HG02571 (cell line): ENCODE data around the gene MAGI2.

Experiments
- ATAC-seq: cut with Tn5 transposase; IDR thresholded peaks from one replicate; pipeline ENCODE4 v1.9.1; 2021; ENCODE audit warnings: mild to moderate bottlenecking, moderate library complexity; ENCODE audit not compliant: unreplicated experiment

MAGI2 gene

DNA sequence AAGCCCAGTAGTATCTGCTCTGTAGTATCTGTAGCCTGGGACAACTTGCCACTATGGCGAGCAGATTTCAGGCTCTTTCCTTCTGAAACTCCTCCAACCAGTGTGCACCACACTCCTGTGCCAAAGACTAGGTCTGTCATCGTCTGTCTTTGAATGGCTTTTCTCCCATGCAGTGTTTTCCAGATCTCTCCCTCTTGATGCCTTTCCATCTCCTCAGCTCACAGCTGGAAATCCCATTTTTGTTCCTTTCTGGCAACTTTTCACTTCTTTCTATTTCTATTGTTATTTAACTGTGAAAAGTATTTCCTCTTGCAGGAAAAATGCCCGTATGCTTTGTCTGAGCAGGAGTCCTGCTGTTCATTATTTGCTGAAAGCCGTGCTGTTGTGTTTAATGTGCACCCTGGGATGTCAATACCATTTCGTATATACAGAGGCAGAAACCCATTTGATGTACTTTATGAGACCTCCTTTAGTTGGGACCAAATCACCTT, 1281.2 kb downstream of the MAGI2 start:
- no peak for ATAC-seq

DNA sequence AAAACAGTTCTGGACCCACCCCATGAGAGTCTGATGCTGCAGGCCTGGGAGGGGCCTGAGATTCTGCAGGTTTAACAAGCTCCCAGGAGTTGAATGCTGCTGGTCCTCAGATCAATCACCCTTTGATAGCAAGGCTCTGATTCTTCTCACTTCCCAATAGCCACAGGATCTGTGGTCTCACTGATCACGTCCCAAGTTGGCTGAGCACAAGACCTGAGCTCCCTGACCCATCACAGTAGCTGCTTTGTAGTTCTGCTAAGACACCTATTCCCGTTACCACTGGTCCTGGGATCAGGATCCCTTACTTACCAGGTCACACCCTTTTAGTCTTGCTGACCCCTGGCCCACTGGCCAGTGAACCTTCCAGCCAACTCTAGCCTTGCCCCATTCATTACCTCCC, 1282.1 kb downstream of the MAGI2 start:
- ATAC-seq, result no peak

DNA sequence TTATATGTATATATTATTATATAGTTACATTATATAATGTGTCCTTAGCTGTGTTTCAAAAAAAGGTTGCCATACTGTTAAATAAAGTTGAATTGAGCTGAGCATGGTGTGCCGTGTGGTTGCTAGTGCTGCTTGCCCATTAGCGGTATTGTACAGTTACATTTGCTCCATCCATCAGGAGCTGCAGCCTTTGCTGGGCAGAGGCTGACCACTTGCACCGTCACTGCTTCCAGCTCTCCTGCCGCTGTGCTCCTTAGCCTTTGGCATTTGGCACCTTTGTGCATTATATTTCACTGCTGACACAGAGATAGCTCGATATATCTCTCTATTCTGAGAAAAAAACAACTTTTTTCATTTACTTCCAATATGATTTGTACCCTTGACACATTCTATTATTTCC, 1282.7 kb downstream of the MAGI2 start:
- ATAC-seq, result no peak

DNA sequence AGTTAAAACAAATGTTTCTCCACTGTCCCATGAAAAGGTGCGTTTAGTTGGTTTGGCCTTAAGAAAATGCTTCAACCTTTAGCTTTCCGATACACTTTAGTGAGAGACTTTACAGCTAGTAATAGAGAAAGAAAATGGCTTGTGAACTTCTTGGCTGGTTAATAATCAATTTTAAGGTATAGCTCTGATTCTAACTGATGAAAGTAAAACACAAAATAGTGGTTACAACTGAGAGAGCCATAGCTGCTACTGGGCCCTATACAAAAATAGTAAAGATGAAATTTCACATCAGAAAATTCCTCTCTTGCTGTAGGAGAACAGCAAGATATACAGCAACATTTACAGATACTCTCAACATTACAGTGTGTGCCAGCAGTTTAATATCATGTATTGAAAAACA, 1283.5 kb downstream of the MAGI2 start:
- ATAC-seq, result no peak

DNA sequence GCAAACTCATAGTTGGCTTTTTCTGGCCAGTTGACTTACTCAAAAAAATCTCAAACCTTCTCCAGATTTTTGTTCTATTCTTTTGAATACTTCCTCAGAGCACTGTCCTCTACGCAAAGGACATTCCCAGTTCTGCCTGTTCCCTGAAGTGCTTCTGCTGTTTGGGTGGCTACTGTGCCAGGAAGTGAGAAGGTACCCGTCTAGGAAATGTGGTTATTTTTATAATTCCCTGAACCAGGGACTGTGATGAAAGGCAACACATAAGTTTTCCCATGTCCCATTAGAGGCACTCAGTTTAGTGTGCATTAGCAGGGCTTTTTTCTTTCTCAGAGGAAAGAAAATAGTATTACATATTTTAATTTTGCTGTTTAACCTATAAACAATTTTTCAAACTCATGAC, 1284.6 kb downstream of the MAGI2 start:
- ATAC-seq, result no peak

DNA sequence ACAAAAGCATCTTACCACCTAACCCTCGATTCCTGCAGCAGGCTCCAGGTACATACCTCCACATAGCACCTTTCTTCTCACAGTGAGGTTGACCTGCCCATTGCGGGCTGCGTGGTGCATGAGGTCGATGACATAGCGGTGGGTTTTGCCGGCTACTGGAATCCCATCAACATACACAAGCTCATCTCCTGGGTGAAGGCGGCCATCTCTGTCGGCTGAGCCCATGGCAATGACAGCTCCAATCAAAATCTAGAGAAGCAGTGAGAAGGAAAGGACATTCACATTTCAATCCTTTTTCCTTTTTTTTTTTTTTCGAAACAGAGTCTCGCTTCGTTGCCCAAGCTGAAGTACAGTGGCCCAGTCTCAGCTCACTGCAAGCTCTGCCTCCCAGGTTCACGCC, 1285.6 kb downstream of the MAGI2 start:
- no peak for ATAC-seq

DNA sequence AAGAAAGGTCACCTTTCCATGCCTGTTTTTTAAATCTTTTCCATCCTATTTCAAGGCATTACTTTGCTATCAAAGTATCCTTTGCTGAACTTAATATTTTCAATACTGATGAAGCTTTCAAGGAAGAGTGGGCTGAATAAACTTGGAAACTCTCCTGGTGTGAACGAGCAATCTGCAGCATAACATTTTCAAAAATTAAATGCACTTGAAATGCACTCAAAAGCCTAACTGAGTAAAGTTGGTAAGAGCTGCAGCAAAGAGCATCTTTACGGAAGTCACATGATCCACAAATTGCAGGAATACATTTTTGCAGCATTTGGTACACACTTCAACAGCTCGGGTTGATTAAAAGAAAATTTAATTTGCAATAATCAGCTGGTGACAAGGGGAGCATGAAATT, 1287.6 kb downstream of the MAGI2 start:
- no peak for ATAC-seq

DNA sequence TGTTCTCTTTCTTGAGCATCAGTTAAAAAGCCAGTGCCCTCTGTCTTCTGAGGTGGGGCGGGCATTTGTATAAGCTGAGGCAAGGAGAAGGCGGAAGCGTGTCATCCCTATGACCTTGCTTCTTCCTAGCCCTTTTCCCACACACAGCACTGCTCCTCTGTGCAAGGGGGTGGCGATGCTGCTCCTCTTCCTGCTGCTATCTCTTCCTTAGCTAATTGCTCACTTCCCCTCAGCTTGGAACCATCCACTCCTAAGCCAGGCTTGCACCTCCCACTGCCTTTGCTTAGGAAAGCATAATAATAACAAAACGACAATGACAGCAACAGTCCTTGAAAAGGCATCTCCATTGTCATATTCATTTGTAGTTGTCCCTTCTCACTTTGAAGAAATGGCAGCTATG, 1288.0 kb downstream of the MAGI2 start:
- no peak for ATAC-seq

DNA sequence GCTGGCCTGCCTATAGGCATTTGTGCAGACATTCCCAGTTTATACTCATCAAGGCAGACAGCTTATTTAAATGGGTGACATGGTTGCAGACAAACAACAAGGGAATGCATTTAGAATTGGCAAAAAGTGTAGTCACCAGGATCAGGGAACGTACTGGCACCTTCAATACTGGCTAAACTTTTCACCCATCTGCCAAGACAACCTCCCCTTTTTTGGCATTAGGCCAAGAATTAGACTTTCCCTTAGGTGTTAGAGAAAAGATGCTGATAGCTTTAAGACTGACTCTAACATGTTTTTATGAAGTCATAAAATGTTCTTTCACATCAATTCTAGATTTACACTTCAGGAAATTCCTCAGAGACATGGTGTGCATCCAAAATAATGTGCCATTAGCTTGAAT, 1289.0 kb downstream of the MAGI2 start:
- ATAC-seq, result no peak

DNA sequence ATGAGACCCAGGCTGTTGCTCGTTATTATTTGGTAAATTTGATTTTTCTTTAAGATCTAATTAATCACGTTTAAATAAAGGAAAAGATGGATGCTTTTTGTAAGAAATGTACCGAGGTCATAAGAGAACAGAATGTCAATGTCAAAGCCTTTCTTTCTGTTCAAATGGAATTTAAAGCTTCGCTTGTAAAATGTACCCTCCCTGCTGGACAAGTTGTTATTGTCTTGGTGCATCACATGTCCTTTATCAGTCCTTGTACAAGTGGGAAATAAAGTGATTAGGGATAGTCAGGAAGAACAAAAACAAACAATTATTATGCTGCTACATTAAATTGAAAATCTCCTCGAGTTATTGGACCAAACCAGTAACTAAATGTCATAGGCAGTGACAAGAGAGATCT, 1291.7 kb downstream of the MAGI2 start:
- no peak for ATAC-seq

DNA sequence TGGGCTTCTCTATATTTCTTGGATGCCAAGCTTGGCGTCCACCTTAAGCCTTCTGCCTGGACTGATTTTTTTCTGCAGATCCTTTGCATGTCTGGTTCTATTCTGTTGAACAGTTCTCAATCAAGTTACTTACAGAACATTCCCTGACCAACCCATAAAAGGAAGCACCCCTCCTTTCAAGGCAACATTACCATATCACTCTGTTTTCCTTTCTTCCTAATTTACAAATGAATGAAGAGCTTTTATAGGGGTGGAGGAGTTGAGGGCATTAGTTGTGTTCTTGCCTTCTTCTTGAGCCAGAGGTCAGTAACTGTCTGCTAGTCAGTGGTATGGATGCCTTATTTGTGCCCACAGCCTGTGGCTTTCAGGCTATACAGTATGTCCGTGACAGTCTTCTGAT, 1293.9 kb downstream of the MAGI2 start:
- no peak for ATAC-seq

DNA sequence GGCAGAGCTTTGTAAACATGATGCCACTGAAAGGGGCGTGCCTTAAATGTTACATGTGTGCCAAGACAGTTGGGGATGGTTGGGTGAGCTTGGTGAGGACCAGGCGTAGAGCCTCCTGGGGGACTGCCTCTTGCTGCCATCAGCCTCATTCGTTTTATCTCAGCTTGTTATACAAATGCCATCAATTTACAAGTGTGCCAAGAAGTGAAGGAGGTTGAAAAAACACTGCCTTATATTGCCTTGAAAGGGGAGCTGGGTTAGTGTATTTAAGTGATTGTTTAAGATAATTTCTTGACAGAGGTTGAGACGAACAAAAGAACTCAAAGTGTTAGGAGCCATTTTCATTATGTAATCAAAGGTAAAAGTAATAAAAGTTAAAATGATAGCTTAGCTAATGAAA, 1300.2 kb downstream of the MAGI2 start:
- ATAC-seq, result no peak

DNA sequence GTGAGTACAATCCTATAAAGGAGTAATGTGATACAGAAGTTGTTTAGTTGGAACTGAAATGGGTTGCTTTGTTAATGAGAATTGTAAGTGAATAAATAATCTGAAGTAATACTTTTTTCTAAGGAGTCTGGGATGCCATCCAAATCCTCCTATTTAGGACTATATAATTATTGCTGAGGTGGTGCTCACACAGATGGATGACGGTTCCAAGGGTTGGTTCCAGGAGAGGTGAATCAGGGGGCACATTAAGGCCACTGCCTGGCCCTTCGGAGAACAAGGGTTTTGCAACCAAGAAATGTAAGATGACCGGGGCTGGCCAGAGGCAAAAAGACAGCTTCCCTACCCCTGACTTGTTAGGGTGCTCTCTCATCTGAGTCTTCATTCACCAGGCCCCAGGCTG, 1302.2 kb downstream of the MAGI2 start:
- ATAC-seq, result no peak

DNA sequence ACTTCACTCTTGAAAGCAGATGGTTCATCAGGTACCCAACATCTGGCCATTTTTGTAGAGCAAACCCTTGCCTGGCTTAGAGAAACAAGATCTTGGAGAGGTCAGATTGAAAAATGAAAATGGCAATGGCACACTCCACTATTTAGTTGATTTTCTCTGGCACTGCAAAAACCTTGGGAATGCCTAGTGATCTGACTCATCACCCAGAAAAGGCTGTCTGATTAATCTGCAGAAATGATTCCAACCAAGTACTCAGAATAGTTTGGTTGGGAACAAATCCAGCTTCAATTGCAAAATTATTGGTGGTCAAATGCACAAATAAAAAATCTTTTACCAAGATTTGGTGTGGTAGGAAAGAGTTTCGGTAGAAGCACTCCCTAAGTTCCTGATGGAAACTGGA, 1303.7 kb downstream of the MAGI2 start:
- ATAC-seq, result no peak

DNA sequence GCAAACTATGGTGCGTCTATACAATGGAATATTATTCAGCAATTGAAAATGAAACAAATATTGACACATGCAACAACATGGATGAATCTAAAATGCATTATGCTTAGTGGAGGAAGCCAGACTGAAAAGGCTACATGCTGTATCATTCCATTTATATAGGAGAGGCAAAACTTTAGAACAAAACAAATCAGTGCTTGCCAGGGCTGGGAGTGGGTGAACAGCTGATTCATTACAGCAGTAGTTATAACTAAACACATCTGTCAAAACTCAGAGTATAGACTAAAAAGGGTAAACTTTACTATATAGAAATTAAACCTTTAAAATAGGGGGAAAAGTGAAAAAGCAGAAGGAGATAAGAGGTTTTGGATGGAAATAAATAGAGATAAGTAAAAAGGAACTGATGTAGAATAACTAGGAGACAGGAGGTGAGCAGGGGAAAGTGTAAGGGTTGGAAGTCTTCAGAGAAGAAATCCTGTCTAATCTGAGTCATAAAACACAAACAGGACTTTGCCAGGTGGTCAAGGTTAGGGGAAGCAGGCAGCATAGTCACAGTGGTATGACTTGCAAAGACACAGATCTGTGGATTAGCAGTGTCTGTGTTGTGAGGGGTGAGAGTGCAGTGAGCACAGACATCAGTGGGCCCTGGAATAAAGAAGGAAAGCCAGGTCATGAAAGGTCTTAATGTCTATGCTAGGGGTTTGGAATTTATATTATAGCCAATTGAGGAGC, 1305.1 kb downstream of the MAGI2 start:
- no peak for ATAC-seq

DNA sequence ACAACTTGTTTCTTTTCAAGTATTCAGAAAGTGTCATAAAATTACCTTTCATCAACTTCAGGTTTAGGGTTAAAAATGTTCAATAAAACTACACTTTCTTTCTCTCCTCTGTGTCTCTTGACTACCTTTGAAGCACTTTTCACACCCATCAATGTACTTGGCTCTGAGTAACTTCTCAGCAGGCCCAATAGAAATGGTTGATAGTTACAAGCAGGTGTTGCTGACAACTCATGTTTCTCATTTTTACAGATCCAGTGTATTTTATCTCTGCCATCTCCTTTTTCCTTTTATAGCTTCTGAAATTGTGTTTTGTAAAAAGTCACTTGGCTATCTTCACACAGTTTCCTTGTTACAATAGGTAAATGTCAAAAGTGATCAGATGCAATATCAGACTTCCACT, 1306.9 kb downstream of the MAGI2 start:
- ATAC-seq, result no peak

DNA sequence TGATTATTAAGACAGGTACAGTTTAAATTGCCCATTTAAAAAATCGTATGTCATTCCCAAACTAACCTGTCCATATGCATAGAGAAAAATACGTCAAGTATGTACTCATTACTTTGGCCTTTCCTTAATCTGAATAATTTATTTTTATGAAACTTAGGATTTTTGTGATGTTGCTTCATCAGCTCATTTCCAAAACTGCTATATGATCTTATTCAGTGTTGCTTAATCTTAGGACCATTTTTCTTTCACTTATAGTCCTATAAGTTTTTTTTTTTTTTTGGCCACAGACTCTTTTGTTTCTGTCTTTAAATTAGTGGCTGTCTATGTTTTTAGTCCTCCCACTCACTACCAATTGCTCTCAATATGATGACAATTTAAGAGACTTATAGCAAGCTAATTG, 1309.8 kb downstream of the MAGI2 start:
- ATAC-seq, result no peak

DNA sequence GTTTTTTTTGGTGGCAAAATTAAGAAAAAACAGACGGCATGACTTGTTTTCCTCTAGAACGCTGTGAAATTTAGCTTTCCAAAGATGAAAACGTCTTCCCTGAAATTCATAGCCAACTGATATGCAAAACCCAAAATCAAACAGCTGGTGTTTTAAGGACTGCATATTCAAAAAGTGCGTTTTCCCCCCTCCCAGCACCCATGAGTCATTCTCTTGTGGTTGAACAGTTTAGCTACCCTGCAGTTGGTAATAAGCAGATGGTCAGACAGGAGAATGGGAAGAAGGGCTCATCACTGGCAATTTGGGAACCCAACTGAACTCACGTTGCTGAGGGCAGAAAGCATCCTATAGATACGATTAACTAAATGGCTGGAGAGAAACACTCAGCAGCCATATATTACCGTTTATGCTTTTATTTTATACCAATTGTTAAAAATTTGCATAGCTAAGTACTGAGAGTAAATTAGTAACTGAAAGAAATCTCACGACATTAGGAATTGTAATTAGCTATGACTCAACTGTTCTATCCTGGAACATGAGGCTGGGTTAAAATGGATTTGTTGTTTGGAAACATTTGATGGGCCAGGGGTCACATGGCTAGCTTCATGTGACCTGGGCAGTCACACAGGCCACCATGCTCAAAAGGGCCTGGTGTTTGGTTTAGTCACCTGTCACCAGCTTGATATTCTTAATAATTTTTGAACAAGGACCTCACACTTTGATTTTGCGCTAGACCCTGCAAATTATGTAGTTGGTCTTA, 1311.8 kb downstream of the MAGI2 start:
- ATAC-seq, result no peak

DNA sequence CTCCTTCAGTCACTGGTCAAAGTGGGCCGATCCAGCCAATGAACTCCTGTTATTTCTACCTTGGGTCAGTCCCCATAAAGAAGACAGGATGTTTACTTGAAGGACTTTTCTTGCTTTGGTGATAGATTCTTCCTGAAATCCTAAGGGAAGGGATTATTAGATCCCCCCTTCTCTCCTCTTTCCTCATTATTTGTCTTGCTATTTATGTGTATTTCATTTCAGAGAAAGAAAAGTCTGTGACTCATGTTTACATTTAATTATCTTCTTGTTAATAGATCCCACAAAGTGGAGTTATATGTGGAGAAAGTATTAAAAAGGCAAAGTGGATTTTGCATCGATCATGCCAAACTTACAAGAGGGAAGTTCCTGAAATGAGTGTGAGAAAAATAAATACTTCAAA, 1313.4 kb downstream of the MAGI2 start:
- ATAC-seq, result no peak

DNA sequence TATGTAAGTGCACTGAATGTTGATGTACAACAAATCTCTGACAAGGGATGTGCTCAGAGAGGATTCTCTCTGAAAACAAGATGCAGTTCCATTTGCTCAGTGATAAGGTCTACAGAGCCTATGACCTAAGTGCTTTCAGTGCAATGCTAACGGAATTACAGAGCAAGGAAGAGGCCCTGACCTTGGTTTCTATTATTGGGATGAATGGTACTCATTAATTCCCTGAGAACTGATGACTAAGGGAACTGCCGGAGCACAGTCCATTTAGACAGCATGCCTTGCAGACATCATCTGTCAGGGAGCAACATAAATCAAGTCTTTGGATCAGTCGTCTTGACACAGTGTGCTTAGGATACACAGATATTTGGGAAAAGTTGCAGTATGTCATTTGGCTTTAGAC, 1314.1 kb downstream of the MAGI2 start:
- no peak for ATAC-seq

DNA sequence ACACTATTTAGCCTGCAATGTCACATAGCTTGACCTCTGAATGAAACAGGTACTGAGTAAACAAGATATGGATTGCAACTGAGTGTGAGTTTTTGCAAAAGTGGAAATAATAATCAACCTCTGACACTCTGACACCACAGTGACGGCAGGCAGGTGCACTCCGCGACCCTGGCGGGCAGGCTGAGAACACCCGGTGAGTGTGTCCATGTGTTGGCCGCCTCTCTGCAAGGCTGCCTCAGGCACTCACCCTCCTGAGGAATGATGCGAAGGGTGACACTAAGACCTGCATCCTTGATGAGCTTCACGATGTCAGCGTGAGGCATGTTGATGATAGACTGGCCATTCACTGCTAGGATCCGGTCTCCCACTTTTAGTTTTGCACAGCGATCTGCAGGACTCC, 1318.7 kb downstream of the MAGI2 start:
- ATAC-seq, result no peak

DNA sequence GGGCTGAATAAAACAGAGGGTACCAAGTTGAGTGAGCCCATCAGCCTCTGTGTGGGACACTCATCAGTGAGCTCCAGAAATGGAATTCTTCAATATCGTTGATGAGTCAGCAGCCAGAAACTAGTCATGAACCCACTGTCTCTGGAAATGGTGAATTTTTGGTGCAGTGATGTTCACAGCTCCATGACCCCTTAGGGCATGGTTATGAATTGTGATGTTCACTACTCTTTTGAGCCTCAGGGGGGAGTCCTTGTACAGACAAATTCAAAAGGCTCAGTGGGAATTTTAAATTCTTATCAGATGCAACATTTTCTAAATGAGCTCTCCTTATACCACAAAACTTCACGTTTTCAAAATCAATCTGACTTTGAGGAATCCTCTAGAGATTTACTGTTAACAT, 1319.2 kb downstream of the MAGI2 start:
- ATAC-seq, result no peak
